Stimulated activated CD8-positive, alpha-beta memory T cell treated with anti-CD3 and anti-CD28 coated beads, Interleukin-12 subunit alpha, Interleukin-12 subunit beta, amount 100 ng/mL, for 24 hours (primary cell): ENCODE data around the gene KIFC3.
A peak's percentile ranks its signal among the peaks of the same experiment; 100 is the strongest.
"Not testable (repeated sequence)": the region's sequence is repeated elsewhere in the genome, so short reads cannot be mapped to it uniquely, and the experiment has no call there.

ENCODE experiments used
- DNase-seq: peaks from one replicate; pipeline ENCODE4 v3.0.0-alpha.2; 2020; ENCODE audit errors: extremely low read depth

The KIFC3 gene

GRCh38 chr16:57825298-57826044 lies 23.2 kb upstream of the KIFC3 start:
- no peak for DNase-seq

DNA sequence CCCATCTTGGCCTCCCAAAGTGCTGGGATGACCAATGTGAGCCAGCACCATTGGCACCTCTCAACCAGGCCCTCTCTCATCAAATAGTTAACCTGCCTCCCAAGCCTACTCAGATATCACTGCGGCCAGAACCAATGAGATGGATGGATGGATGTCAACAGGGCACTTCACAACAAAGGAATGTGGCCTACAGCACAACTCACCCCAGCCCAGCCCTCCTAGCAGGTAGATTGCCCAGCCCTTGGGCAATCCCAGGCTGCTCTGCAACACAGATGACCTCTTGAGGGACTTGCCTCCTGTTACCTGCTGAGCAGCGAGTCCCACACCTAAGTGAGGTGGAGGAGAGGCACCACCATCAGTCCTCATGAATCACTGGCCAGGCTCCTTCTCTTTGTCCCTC lies 22.6 kb upstream of the KIFC3 start:
- DNase-seq, result no peak

DNA sequence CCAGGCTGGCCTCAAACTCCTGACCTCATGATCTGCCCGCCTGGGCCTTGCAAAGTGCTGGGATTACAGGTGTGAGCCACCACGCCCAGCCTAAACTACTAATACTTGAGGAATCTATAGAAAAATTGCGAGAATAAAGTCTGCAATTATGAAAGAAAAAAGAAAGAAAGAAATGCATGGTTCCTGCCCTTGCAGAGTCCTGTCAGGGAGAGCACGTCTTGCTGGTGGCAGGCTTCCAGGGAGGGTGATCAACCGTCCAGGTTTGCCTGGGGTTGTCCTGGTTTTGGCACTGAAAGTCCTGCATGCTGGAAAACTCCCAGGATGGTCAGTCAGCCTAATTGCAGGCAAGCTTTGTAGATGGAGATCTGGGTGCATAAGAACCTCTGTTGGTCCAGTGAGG lies 21.5 kb upstream of the KIFC3 start:
- DNase-seq, result no peak

GRCh38 chr16:57822856-57823255 lies 20.6 kb upstream of the KIFC3 start:
- no peak for DNase-seq

- DNase-seq, result no peak
These were observed 19.8 kb upstream of the KIFC3 start for GRCh38 chr16:57822018-57822553.

GRCh38 chr16:57821149-57821971 lies 19.1 kb upstream of the KIFC3 start:
- no peak for DNase-seq

- no peak for DNase-seq
These were observed 16.2 kb upstream of the KIFC3 start for GRCh38 chr16:57818377-57819064.

GRCh38 chr16:57817680-57818079 lies 15.4 kb upstream of the KIFC3 start:
- no peak for DNase-seq

GRCh38 chr16:57815987-57816745 lies 13.9 kb upstream of the KIFC3 start:
- no peak for DNase-seq

DNA sequence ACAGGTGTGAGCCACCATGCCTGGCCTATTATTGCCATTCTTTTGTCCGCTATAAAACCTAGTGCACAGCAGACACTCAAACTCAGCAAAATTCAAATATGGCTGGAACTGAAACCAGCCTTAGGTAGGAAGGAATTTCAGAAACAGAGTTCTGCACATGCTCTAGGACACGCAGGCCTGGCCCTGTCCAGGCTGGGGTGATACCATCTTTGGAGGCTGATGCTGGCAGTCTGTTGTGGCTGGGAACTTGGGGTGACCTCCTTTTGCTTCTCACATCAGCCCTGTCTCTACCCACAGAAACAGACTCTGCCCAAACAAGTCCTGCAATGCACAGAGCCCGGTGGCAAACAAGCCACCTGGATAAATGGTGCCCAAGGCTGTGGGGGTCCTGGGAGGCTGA lies 12.6 kb upstream of the KIFC3 start:
- DNase-seq, result no peak

DNA sequence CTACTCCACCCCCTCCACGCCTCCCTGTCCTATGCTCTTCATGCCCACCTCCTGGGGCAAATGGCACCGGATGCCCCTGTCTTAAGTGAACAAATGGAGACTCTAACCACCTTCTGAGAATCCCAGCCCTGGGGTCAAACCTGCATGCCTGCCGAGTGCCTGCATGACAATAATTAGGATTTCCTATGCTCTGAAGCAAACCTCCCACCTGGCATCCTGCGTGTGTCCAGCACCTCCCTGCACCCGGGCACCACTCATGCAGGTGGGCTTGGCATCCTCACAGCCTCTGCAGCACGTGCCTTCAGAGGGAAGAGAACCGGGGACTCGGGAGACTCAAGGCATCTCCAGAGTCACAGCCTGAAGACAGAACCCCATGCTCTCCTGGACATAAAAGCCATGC lies 11.2 kb upstream of the KIFC3 start:
- DNase-seq, result no peak

GRCh38 chr16:57811340-57811739 lies 9.0 kb upstream of the KIFC3 start:
- not testable (repeated sequence) for DNase-seq

- DNase-seq, result peak; percentile 50
These were observed 8.1 kb upstream of the KIFC3 start for GRCh38 chr16:57810197-57811031.

DNA sequence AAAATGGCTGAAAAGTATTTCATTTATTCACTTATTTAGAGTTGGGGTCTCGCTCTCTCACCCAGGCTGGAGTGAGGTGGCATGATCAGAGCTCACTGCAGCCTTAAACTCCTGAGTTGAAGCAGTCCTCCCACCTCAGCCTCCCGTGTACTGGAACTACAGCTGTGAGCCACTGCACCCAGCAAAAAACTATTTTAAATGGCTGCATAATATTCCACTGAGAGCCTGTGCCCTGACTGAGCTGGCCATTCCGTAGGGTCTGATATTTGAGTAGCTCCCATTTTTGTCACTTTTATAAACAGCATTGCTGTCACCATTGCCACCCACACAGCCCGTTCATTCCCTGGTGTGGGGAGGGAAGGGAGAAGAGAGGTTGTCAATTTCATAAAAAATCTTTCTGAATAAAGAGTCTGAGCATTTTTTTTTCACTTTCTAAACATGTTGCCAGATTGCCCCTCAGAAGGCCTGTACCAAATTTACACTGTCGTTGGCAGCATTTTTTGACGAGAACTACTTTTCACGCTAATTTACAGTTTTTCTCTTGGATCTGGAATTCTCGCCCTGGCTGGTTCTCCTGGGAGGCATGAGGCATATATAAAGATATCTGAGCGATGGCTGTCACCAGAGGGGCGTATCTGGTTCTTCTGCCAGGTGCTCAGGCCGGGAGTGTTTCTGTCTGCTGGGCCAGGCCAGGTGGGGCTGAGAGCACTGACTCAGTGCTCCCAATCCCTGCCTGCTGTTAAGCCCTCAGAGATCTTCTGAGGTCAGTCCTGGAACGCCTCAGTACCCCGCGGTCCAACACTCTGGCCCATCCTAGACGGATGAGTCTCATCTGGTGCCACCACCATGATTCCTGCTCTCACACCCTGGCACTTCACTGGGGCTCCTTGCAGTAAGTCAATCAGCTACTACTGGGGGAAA lies 7.2 kb upstream of the KIFC3 start:
- no peak for DNase-seq

GRCh38 chr16:57808589-57809228 lies 6.4 kb upstream of the KIFC3 start:
- no peak for DNase-seq

GRCh38 chr16:57807968-57808528 lies 5.8 kb upstream of the KIFC3 start:
- DNase-seq, result peak; percentile 41

DNA sequence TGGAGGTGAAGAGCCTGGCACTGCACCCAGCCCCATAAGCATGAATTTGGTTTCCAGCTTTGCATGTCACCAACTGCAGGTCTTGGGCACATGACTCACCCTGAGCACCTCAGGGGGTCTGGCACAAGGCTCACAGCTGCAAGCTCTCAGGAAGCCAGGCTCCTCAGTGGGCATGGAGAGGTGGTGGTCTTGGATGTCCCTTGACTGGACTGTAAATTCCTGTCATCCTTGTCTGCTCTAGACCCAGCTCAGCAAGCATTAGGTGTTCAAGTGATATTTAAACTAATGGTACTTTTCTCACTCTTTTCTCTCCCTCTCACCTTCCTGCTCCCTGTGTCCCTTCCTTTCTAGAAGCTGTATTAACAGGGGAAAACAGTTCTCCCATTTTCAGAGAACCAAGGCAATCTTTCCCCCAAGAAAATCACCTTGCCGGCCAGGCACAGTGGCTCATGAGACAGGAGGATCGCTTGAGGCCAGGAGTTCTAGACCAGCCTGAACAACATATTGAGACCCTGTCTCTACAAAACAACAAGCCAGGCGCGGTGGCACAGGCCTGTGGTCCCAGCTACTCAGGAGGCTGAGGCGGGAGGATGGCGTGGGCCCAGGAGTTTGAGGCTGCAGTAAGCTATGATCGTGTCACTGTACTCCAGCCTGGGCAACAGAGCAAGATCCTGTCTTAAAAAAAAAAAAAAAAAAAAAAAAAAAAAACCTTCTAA lies 5.1 kb upstream of the KIFC3 start:
- no peak for DNase-seq

- no peak for DNase-seq
These were observed 2.9 kb upstream of the KIFC3 start for GRCh38 chr16:57805176-57805575.
